GM19193 (cell line): ENCODE measurements around the gene LENG1.

ENCODE experiments used
- POLR2A ChIP-seq: IDR thresholded peaks from 4 replicates; pipeline ENCODE4 v1.6.1; 2011; ENCODE audit not compliant: insufficient read depth, insufficient read length; ENCODE audit errors: extremely low read depth

Gene LENG1

GRCh38 chr19:54138489-54139256 is 20.8 kb downstream of the LENG1 start:
- no peak for TF ChIP-seq POLR2A

GRCh38 chr19:54137699-54138488 is 21.6 kb downstream of the LENG1 start, which contains the start of gene CNOT3:
TSS of gene CNOT3 (plus strand) at chr19:54137762. CDS start at chr19:54142979, 5,217 bp downstream.
- TF ChIP-seq POLR2A, result peak; percentile 84

GRCh38 chr19:54136864-54137698 is 22.4 kb downstream of the LENG1 start:
- peak; percentile 79 for TF ChIP-seq POLR2A

GRCh38 chr19:54136086-54136863 is 23.2 kb downstream of the LENG1 start:
- no peak for TF ChIP-seq POLR2A

- no peak for TF ChIP-seq POLR2A
Measured at GRCh38 chr19:54133957-54134590, 25.4 kb downstream of the LENG1 start.

- TF ChIP-seq POLR2A, result no peak
Measured at GRCh38 chr19:54133312-54133956, 26.1 kb downstream of the LENG1 start.

GRCh38 chr19:54129617-54129996 is 29.9 kb downstream of the LENG1 start:
- TF ChIP-seq POLR2A, result no peak

GRCh38 chr19:54128796-54129616 is 30.5 kb downstream of the LENG1 start:
- TF ChIP-seq POLR2A, result no peak

GRCh38 chr19:54128441-54128725 is 31.1 kb downstream of the LENG1 start:
- no peak for TF ChIP-seq POLR2A

- no peak for TF ChIP-seq POLR2A
Measured at GRCh38 chr19:54127688-54128440, 31.7 kb downstream of the LENG1 start.

- TF ChIP-seq POLR2A, result no peak
Measured at GRCh38 chr19:54125713-54126112, 33.8 kb downstream of the LENG1 start.

- no peak for TF ChIP-seq POLR2A
Measured at GRCh38 chr19:54124393-54124792, 35.1 kb downstream of the LENG1 start.

- TF ChIP-seq POLR2A, result no peak
Measured at GRCh38 chr19:54123682-54124081, 35.8 kb downstream of the LENG1 start.

GRCh38 chr19:54121259-54121658 is 38.3 kb downstream of the LENG1 start:
- no peak for TF ChIP-seq POLR2A
